ENCODE data around the gene PSMB11.
"Not testable (repeated sequence)": the region's sequence is repeated elsewhere in the genome, so short reads cannot be mapped to it uniquely, and the experiment has no call there.

PSMB11 gene, protein sequence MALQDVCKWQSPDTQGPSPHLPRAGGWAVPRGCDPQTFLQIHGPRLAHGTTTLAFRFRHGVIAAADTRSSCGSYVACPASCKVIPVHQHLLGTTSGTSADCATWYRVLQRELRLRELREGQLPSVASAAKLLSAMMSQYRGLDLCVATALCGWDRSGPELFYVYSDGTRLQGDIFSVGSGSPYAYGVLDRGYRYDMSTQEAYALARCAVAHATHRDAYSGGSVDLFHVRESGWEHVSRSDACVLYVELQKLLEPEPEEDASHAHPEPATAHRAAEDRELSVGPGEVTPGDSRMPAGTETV

DNA sequence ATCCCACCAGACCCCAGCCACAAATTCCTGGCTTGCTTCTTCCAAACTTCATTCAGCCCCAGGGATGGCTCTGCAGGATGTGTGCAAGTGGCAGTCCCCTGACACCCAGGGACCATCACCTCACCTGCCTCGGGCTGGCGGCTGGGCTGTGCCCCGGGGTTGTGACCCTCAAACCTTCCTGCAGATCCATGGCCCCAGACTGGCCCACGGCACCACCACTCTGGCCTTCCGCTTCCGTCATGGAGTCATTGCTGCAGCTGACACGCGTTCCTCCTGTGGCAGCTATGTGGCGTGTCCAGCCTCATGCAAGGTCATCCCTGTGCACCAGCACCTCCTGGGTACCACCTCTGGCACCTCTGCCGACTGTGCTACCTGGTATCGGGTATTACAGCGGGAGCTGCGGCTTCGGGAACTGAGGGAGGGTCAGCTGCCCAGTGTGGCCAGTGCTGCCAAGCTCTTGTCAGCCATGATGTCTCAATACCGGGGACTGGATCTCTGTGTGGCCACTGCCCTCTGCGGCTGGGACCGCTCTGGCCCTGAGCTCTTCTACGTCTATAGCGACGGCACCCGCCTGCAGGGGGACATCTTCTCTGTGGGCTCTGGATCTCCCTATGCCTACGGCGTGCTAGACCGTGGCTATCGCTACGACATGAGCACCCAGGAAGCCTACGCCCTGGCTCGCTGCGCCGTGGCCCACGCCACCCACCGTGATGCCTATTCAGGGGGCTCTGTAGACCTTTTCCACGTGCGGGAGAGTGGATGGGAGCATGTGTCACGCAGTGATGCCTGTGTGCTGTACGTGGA lies at the start of gene PSMB11:
Gene PSMB11, plus strand, starts transcription at position 51 of the 804 bp plus-strand sequence. Its CDS starts 14 bp downstream, at position 65.
- Mint-ChIP-seq H3K4me3 (no peak within 1 kb of the TSS), H3K27ac (peak within 1 kb of the TSS; percentile 77), H3K27me3 (peaks cover 3 to 8% of the 10 kb centered on the region in 2 donors), H3K36me3 (peaks cover 0 to 2% of the 10 kb centered on the region in 2 donors), H3K9me3 (no peaks in the 10 kb centered on the region), H3K4me1 (no peaks in the 10 kb centered on the region)
- DNase-seq, result no peak
- ATAC-seq (replicated peaks), result no peak

DNA sequence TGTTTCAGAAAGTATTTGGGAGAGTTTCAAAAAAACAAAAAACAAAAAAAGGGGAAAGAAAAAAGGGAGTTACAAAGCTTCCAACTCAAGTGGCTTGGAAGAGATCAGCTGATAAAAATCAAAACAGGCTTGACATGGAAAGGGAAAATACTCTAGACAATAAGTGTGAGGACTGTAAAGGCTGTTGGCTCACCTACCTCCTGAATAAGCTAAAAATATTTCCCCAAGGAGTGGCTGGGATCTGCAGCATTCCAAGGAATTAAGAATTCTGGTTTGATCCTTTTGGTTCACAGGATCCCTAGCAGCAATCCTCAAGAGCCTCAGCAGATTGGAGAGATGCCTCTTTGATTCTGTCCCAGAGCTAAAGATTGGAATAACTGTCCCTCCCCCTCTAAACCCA lies 48.5 kb upstream of the PSMB11 start:
- peaks cover 0 to 5% of the 10 kb centered on the region in 2 donors for H3K4me1 Mint-ChIP-seq
- no peak overlapping the region for H3K27ac Mint-ChIP-seq
- H3K27me3 Mint-ChIP-seq, result no peaks in the 10 kb centered on the region
- H3K36me3 Mint-ChIP-seq, result peaks cover 3 to 7% of the 10 kb centered on the region in 2 donors
- DNase-seq (no peak), ATAC-seq (replicated peaks) (no peak)
- H3K9me3 Mint-ChIP-seq, result no peaks in the 10 kb centered on the region
- H3K4me3 Mint-ChIP-seq, result no peak overlapping the region

DNA sequence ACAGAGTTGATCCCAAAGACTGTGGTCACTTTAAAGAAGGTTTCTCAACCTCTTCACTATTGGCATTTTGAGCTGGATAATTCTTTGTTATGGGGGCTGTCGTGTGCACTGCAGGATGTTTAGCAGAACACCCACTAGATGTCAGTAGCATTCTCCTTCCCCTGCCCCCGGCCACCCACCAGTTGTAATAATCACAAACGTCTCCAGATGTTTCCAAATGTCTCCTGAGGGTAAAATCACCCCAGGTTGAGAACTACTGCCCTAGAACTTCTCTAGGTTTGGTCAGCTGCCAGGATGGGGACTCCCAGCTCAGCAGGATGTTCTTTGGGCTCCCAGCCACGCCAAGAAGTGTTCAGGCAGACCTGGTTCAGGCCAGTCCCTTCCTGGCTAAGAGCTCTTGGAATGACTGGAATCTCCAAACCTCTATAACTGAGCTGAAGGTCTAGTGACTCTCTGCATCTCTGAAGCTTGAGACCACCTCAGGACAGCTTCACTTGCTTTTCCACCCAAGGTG lies 47.2 kb upstream of the PSMB11 start:
- no peak for DNase-seq
- no peak overlapping the region for H3K27ac Mint-ChIP-seq
- peaks cover 0 to 7% of the 10 kb centered on the region in 2 donors for H3K36me3 Mint-ChIP-seq

DNA sequence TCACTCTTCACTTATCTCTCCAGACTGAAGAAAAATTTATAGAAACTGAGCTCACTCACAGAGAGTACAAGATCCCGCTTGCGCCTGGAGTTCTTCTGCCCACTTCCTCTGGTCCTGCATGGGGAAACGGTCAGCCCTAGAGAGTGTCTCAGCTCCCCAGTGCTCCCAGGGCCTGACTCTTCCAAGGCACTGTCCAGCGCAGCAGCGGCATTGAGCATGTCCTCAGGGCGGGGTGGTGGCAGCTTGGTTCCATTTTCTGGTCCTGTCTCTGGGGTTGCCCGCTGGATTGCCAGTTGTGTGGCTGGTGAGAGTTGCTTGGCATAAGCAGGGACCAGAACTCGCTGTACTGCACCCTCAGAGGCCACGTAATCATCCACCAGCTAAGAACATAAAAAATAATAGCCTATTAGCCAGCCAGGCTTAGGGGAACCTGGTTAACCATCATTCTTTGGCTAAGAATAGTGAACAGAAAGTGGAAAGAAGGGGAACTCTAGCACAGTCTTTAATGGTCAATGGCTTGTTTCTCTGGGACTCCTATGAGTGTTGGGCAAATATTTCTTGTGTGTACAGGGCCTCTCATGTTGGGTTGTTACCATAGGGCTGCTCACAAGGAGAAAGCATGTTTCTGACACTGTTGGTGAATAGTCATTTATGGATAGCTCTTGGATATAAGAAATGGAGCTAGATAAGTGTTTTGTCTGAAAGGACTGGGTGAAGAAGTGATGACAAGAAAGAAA lies 46.0 kb upstream of the PSMB11 start:
- Mint-ChIP-seq H3K9me3 (no peaks in the 10 kb centered on the region), H3K27me3 (no peaks in the 10 kb centered on the region), H3K4me1 (peaks cover 0 to 5% of the 10 kb centered on the region in 2 donors), H3K27ac (no peak overlapping the region), H3K4me3 (no peak overlapping the region), H3K36me3 (peaks cover 0 to 6% of the 10 kb centered on the region in 2 donors)
- ATAC-seq (replicated peaks) (no peak), DNase-seq (no peak)

More for the DNA sequence above, 47.2 kb upstream of the PSMB11 start:
- peak; percentile 80 to 85 for ATAC-seq (replicated peaks)
- H3K9me3 Mint-ChIP-seq, result no peaks in the 10 kb centered on the region
- H3K4me3 Mint-ChIP-seq, result no peak overlapping the region
- H3K27me3 Mint-ChIP-seq, result no peaks in the 10 kb centered on the region
- H3K4me1 Mint-ChIP-seq, result peaks cover 0 to 5% of the 10 kb centered on the region in 2 donors

DNA sequence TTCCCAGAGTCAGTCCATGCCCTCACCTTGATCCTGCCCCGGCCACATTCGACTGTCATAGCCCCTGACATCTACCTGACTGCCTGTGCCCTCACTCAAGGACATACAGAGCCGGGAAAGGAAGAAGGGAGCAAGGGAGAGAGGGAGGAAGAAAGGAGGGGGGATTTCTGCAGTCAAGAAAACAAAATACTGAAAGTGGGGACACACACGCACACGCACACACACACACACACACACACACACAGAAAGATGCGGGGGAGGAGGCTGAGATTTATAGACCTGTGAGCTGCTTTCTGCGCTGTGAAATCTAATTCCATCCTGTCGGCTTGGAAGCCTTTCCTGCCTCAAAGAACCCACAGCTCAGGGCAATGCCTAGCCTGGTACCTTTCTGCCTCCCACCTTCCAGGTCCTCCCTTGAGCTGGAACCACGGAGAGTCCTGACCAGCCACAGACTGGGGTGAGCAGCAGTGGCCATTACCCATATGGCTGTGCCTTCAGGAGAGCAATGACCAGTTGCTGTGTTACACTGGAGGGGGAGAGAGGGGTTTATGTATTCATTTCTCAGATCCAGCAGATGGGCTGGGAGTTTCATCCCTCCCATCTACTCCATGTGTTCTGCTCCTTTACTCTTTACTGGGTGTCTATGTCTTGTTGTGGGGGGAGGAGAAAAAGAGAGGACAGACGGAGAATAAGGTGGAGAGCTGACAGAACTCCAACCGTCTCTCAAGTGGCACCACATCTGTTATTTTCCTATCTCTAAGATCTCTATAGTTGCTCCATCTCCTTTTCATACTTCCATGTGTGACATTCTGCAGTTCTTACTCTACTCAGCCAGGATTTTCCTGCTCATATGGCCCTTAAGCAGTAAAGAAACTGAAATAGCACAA lies 45.0 kb upstream of the PSMB11 start:
- Mint-ChIP-seq H3K27ac (no peak overlapping the region), H3K27me3 (no peaks in the 10 kb centered on the region), H3K4me3 (no peak overlapping the region), H3K36me3 (peaks cover 0 to 6% of the 10 kb centered on the region in 2 donors), H3K9me3 (no peaks in the 10 kb centered on the region), H3K4me1 (peaks cover 0 to 5% of the 10 kb centered on the region in 2 donors)
- no peak for DNase-seq
- ATAC-seq (replicated peaks), result no peak

DNA sequence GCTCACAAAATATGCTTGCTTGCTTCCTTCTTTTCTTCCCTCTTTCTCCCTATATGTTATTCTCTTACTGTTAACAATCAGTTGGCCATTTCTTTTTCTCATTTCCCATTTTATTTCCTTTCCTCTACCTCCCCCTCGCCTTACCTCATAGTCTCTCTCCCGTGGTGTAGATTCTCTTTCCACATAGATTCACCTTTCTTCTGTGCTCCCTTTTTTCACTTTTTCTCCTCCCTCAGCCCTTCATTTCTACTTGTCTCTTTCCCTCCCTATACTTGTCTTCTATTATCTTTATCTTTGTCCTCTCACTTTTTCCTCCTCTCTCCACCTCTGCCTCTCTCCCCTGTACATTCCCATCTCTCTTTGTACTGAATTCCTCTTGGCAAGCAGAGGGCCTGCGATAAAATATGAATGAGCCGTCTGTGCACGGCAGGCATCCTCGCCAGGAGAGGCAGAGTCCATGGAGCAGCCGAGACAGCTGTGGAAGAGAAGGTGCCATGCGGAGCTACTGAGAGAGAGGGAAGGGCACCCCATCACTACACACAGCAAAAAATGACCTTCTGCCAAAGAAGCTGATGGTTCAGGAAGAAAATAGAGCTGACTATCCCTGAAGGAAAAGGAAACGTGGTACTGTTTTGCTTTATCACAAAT lies 44.2 kb upstream of the PSMB11 start:
- H3K4me3 Mint-ChIP-seq, result no peak overlapping the region
- H3K27me3 Mint-ChIP-seq, result no peaks in the 10 kb centered on the region
- H3K36me3 Mint-ChIP-seq, result peaks cover 0 to 6% of the 10 kb centered on the region in 2 donors
- no peaks in the 10 kb centered on the region for H3K9me3 Mint-ChIP-seq
- ATAC-seq (replicated peaks) (no peak), DNase-seq (no peak)
- peaks cover 0 to 5% of the 10 kb centered on the region in 2 donors for H3K4me1 Mint-ChIP-seq
- no peak overlapping the region for H3K27ac Mint-ChIP-seq

DNA sequence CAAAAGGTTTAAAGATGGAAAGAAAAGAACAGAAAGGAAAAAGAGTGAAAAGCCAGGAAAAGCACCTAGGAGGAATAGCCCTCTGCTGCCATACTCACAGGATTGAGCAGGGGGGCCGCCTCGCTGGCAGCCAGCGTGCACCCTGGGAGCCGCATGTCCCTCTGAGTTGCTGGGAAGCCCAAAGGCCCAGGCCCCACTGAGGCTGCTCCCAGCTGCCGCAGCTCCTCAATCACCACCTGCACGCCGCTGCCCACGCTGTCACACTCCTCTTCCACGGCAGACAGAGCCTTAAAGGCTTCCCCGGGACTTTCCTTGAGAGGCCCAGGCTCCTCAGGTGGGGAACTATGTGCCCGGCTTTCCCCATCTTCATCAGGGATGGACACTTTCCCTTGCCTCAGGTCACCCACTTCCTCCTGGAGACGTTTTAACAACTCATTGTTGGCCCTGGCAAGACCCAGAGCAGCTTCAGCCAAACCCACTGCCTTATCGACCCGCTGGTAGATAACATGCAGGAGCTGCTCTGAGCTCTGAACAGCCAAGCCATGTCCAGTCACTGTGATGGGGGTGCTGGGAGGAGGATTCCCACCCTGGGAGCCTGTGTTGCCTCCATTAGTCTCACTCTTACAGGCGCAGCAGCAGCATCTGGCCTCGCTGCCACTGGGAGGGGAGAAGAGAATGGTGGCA lies 43.5 kb upstream of the PSMB11 start:
- Mint-ChIP-seq H3K9me3 (no peaks in the 10 kb centered on the region), H3K27me3 (no peaks in the 10 kb centered on the region)
- ATAC-seq (replicated peaks), result no peak

DNA sequence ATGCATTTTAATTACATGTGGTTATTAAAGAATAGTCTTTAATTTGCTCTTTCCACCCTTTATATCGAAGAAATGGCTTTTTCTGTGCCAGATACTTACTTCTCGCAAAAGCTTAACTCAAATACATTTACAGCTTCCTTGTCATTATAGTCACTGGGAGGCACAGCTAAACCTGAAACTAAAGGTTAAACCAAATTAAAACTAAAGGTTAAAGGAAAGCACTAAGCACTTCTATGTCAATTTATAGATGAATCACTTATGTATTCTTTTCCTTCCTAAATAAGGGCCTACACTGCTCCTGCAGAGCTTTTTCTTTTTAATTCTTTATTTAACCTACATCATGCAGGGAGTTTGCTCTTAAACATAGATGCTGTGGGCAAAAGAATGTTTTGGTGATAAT lies 41.2 kb upstream of the PSMB11 start:
- Mint-ChIP-seq H3K36me3 (peaks cover 0 to 2% of the 10 kb centered on the region in 2 donors), H3K4me1 (peaks cover 0 to 8% of the 10 kb centered on the region in 2 donors), H3K27me3 (no peaks in the 10 kb centered on the region), H3K4me3 (no peak overlapping the region), H3K27ac (no peak overlapping the region), H3K9me3 (no peaks in the 10 kb centered on the region)
- ATAC-seq (replicated peaks) (no peak), DNase-seq (no peak)

More for the DNA sequence above, 43.5 kb upstream of the PSMB11 start:
- no peak for DNase-seq
- H3K4me1 Mint-ChIP-seq, result peaks cover 0 to 5% of the 10 kb centered on the region in 2 donors
- H3K27ac Mint-ChIP-seq, result no peak overlapping the region
- H3K4me3 Mint-ChIP-seq, result no peak overlapping the region
- H3K36me3 Mint-ChIP-seq, result peaks cover 0 to 2% of the 10 kb centered on the region in 2 donors

DNA sequence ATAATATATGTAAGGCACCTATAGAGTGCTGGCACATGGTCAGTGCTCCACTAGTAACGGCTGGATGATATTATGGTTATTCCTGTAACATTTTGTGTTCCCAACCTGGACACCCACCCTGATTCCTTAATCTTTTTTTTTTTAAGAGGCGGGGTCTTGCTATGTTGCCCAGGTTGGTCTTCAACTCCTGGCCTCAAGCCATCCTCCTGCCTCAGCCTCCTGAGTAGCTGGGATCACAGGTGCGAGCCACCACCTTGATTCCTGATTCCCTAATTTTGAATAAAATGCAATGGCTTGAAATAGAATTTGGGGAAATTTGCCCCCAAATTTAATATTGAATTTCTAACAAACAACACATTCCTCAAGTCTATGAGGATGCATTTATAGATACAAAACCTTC lies 39.4 kb upstream of the PSMB11 start:
- H3K27me3 Mint-ChIP-seq, result no peaks in the 10 kb centered on the region
- H3K9me3 Mint-ChIP-seq, result no peaks in the 10 kb centered on the region
- H3K4me1 Mint-ChIP-seq, result peaks cover 0 to 16% of the 10 kb centered on the region in 2 donors
- no peak overlapping the region for H3K27ac Mint-ChIP-seq
- DNase-seq (no peak), ATAC-seq (replicated peaks) (no peak)
- no peak overlapping the region for H3K4me3 Mint-ChIP-seq
- peaks cover 0 to 2% of the 10 kb centered on the region in 2 donors for H3K36me3 Mint-ChIP-seq

DNA sequence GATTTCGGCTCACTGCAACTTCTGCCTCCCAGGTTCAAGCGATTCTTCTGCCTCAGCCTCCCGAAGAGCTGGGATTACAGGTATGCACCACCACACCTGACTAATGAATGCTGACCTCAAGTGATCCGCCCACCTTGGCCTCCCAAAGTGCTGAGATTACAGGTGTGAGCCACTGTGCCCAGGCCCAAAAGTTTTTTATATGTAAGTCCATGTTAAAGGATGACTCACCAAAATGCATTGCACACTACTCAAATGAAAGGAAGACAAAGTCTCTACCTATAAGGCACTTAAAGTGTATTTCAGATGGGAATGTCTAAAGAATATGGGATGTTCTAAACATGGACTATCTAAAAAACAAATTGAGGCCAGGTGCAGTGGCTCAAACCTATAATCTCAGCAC lies 37.7 kb upstream of the PSMB11 start:
- H3K36me3 Mint-ChIP-seq; H3K27me3 Mint-ChIP-seq; H3K27ac Mint-ChIP-seq; DNase-seq; H3K4me3 Mint-ChIP-seq; ATAC-seq (replicated peaks); H3K9me3 Mint-ChIP-seq: not testable (repeated sequence)
- peaks cover 7 to 31% of the 10 kb centered on the region in 2 donors for H3K4me1 Mint-ChIP-seq

DNA sequence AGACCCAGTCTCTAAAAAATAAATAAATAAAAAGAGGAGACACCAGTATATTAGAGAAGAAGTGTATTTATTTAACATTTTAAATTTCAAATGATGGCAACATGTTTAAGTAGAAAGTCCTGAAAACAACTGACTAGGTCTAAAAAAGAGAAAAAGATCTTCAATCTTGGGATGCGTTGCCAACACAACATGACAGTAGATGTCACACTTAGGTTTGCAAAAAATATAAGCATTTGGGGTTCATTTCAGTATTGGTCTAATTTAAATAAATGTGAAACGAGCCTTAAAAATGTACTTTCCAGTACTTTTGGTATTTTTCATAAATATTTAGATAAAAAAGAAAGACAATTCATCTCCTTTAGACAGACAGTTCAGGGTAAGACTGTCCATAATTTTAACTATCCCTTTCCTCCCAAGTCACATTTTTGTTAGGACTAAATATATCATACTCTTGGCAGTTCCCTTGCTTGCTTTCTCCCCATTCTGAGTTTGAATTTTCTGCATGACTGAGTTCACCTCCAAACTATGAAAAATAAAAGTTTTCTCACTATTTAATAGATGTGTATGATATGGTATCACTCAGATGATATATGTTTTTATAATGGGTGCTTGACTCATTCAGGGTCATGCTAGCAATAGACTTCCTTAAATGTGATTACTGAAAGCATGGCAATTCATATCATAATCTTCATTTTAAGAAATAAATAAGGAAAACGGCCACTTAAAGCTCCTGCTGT lies 36.4 kb upstream of the PSMB11 start:
- Mint-ChIP-seq H3K36me3 (no peaks in the 10 kb centered on the region), H3K27ac (no peak overlapping the region), H3K4me1 (peaks cover 11 to 32% of the 10 kb centered on the region in 2 donors), H3K27me3 (no peaks in the 10 kb centered on the region), H3K4me3 (peak overlapping the region in 1 of 2 donors; percentile 93), H3K9me3 (no peaks in the 10 kb centered on the region)
- ATAC-seq (replicated peaks), result no peak
- DNase-seq, result no peak

DNA sequence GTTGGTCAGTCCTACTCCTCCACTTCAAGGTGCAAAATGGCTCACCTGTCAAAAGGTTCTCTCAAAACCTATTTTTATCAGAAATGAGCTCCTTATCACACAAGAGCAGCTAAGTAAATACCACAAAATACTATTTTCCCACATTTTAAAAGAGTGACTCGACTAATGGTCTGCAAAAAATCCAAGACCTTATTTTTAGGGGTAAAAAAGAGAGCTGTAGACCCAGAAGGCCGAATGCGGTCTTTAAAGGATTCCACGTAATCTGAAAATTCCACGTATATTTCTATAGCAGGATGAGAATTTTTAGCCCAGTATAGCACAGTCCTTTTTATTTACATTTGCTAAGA lies 35.9 kb upstream of the PSMB11 start:
- Mint-ChIP-seq H3K4me1 (peaks cover 11 to 34% of the 10 kb centered on the region in 2 donors), H3K9me3 (no peaks in the 10 kb centered on the region)

More for the DNA sequence above, 35.9 kb upstream of the PSMB11 start:
- no peaks in the 10 kb centered on the region for H3K27me3 Mint-ChIP-seq
- peak overlapping the region; percentile 93 to 97 for H3K4me3 Mint-ChIP-seq
- H3K36me3 Mint-ChIP-seq, result no peaks in the 10 kb centered on the region
- no peak for DNase-seq
- H3K27ac Mint-ChIP-seq, result peak overlapping the region; percentile 99
- no peak for ATAC-seq (replicated peaks)

Data from stimulated activated naive B cell treated with anti-CD40 and anti-IgM and Interleukin-4, amounts not matched to agents 10 μg/mL and 1 μg/mL and 100 μg/mL, for 72 hours (primary cell).